HG02840 (cell line): ENCODE results near the gene LCP1.
"Not testable (repeated sequence)": the region's sequence is repeated elsewhere in the genome, so short reads cannot be mapped to it uniquely, and the experiment has no call there.

Experiments
- ATAC-seq: cut with Tn5 transposase; IDR thresholded peaks from one replicate; pipeline ENCODE4 v1.9.1; 2021; ENCODE audit warnings: mild to moderate bottlenecking, moderate library complexity, moderate number of reproducible peaks; ENCODE audit not compliant: unreplicated experiment, low FRiP score

Gene LCP1, protein sequence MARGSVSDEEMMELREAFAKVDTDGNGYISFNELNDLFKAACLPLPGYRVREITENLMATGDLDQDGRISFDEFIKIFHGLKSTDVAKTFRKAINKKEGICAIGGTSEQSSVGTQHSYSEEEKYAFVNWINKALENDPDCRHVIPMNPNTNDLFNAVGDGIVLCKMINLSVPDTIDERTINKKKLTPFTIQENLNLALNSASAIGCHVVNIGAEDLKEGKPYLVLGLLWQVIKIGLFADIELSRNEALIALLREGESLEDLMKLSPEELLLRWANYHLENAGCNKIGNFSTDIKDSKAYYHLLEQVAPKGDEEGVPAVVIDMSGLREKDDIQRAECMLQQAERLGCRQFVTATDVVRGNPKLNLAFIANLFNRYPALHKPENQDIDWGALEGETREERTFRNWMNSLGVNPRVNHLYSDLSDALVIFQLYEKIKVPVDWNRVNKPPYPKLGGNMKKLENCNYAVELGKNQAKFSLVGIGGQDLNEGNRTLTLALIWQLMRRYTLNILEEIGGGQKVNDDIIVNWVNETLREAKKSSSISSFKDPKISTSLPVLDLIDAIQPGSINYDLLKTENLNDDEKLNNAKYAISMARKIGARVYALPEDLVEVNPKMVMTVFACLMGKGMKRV

DNA sequence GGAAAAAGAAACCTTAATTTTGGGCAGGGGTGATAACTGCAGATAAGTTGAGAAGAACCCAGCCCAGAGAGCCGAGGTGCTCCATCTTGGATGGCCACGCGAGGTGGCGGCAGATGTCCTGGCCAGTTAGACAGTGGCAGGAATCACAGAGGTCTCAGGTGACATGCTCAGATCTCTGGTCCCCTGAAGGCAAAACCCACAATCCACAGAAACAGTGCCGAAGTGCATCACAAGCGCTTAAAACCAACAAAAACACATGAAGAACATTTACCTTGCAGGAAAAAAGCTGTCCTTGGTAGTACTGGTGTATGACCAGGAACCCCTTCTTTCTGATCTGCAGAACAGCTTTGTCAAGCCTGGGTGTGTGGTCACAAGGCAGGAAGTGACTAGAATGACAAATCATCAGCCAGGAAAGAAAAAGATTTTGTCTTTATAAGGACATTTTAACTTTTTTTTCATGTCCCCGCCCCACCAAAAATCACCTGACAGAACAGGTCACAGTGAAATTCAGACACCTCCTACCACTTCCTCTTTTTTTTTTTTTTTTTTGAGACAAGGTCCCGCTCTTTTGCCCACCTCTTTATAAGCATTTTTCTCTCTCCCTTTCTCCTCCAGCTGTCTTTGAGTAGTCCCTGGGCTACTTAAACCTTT lies at the start of gene LCP1:
Gene LCP1, minus strand, starts transcription at position 338 of the 651 bp plus-strand sequence. CDS start 22,515 bp downstream, outside the sequence.
- peak; percentile 76 for ATAC-seq

DNA sequence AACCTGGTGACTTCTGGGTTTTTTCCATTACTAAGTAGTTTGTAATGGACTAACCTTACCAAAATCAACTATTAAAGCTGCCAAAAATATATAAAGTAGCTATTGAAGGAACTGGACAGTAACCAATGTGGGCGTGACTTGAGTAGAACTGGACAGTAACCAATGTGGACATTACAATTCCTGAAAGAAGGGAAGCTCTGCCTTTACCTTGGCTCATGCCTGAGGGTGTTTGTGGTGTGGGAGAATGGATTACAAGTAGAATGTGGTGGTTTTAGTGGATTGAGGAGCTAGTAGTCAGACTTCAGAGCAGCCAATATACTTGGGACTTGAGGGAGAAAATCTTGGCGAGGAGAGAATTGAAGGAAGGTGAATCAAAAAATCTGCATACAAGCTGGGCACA lies 47.3 kb upstream of the LCP1 start:
- ATAC-seq = no peak

DNA sequence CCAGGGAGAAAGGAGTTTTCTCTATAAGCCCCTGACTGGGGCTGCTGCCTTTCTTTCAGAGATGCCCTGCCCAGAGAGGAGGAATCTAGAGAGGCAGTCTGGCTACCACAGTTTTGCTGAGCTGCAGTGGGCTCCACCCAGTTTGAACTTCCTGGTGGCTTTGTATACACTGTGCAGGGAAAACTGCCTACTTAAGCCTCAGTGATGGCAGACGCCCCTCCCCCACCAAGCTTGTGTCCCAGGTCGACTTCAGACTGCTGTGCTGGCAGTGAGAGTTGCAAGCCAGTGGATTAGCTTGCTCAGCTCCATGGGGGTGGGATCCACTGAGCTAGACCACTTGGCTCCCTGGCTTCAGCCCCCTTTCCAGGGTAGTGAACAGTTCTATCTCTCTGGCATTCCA lies 38.3 kb upstream of the LCP1 start:
- not testable (repeated sequence) for ATAC-seq

DNA sequence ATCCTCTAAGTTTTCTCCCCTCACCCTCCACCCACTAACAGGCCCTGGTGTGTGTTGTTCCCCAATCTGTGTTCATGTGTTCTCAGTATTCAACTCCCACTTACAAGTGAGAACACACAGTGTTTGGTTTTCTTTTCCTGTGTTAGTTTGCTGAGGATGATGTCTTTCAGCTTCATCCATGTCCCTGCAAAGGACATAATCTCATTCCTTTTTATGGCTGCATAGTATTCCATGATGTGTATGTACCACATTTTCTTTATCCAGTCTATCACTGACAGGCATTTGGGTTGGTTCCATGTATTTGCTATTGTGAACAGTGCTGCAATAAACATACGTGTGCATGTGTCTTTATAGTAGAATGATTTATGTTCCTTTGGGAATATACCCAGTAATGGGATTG lies 32.8 kb upstream of the LCP1 start:
- not testable (repeated sequence) for ATAC-seq

DNA sequence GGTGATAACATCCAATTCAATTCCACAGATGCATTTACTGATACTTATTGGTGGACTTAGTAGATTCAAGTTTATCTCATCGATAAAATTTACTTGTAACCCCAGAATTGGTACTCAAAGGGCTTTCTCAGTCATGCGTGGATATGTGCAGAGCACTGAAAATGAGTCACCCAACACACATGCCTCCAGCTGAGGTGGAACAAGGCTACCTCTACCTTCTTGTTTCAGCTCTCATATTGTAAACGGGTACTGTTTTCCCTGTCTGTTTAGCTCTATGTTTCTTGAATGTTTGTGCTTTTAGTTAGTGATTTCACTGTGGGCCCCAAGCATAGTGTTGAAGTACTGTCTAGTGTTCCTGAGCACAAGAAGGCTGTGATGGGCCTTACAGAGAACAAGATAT lies 31.3 kb upstream of the LCP1 start:
- ATAC-seq = no peak

DNA sequence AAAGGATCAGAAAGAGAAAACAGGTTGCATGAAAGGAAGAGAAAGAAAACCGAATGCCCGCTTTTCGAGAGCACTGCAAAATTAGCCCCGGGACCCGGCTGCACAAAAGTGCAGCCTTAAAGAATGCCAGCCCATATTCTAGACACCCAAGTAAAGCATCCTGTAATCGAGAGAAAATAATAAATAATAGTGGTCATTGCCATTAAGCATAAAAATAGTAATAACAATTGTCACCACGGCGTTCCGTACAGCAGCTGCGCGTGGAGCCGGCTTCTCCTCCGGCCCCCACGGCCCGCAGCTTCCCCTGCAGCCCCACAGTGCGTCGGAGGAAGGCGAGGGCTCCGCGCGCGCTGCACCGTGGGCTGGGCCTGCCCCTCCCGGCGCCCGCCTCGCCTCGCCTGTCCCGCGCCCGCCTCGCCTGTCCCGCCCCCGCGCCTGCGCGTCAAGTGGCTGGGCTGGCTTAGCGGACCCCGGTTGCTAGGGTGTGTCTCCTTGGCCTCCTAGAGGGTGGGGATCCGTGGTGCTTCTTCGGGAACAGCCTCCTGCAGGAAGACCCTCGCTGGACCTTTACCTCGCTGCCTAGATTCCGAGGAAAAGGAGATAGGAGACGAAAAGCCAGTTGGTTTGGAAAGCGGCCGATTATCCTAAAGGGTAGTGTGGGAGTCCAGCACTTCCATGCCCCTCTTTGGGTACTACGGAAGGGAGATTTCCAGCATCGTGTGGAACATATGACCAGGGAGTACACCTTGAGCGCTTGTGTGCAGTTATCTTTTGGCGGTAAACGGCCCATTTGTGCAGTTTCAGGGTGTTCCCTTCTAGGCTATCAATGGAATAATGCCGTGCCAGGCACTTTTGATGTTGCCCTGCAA lies 29.7 kb upstream of the LCP1 start, which contains the start of gene LRRC63:
Gene LRRC63, plus strand, starts transcription at position 446 of the 869 bp plus-strand sequence. CDS start 1,107 bp downstream, outside the sequence.
- ATAC-seq = peak; percentile 88

DNA sequence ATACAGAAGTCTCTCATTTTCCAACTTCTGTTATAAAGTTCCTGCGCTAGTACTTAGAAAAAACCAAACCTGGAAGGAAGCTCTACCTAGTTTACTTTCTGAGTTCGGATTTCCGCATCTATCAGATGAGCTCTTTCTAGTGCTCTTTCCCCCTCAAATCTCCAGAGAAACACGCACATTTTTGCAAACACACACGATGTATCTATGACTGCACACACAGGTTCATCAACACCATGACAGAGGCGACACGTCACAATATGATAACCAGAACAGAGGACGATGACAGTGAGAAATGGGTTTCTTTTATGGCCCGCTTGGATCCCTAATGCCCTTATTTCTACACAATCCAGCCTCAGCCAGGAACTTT lies 29.1 kb upstream of the LCP1 start:
- ATAC-seq = peak; percentile 23

DNA sequence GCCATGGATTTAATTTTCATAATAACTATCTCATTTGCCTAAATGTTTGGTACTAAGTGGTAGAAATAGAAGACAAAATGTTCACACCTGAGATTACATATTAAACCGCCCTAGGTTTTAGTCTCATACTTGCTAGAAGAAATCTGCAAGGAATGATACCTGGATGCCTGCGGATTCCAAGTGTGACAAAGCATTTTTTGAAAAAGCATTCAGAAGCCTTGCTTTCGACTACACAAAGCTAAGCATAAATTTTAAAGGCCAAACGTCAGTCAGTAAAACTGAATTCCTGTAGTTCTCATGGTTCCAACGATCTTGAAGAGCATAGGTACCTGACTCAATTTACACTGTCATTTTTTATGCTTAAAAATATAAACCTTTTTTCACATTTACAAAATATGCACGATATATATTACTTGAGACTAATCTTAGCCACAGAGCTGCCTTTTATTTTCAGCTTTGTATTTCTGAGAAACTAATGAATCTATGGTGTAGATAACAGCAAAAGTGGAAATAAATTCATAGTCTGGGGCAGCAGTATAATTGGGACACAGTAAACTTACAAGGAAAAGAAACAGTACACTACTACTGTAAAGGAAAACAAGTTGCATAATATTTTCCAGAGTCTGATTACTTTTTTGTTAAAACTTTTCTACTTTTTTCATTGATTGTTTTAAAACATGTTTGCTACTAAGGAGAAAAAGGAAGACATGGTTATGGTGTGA lies 28.5 kb upstream of the LCP1 start:
- no peak for ATAC-seq

DNA sequence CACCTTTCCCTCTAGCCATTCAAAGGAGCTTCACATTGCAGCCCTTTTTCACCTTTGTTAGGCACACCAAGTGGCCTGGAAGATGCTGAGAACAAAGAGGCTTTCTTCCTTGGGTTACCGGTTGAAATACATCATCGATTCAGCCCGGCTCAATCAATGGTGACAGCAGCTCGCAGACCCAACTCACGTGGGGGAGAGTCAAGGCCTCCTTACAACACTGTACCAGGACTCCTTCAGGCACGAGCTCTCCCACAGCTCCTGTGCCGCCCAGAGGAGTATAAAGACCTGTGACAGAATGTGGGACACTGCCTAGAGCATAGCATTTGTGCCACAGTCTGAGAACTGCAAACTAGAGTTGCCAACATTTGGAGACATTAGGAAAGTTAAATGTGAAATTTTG lies 25.9 kb upstream of the LCP1 start:
- no peak for ATAC-seq

DNA sequence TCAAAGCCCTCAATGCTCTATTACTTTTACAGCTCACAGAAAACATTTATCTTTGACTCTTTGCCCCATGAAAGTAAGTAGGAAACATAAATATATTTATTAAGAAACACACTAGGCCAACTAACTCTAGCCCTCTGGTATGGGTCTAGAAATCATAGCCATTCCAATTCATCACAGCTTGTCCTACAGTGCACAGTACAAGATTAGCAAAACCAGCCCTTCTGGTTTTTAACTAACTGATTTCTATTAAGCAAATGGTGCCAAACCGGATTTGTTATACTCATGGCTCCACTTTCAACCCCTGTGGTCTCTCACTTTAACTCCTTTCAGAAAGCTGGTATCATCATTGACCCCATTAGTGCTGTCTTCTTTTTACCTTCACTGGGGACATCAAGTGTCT lies 24.2 kb upstream of the LCP1 start:
- no peak for ATAC-seq

DNA sequence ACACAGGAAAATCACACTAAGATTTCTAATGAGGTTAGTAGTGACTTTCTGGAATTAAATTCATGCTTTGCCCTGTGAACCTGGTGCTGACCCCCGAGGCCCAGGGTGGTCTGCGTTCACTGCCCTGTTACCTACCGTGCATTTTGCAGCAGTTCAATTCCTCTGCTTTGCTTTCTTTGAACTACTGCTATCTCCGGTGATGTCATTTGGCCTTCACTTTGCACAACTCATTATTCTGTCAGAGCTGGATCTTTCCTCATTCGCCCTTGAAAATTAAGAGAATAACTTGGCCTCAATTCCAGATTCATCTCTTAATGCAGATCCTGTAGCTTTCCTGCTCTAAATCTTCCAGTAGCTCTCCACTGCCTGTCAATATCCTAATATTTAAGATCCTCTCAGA lies 21.0 kb upstream of the LCP1 start:
- no peak for ATAC-seq

DNA sequence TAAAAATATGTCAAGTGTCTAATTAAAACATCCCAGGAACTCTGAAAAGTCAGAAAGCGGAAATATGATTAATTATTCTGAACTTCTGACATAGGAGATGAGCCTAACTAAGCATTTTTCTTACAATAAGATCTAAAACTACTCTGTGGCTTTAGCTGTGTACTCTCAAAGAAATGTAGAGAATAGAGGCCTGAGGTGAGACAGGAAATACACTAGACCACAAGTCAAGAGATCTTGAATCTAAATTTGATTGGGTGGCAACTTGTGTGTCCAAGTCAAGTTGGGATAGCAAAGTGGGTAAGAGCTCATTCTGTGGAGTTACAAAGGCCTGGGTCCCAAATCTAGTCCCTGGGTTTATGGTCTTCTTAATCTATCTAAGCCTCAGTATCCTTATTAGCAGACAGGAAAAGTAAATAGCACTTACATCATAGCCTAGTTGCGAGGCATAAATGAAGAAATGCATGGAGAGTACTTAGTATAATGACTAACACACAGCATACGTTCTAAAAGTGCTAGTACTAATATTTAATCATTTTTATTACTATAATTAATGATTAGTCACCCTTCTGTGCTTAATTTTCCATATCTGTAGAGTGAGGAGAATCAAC lies 20.3 kb upstream of the LCP1 start:
- no peak for ATAC-seq

DNA sequence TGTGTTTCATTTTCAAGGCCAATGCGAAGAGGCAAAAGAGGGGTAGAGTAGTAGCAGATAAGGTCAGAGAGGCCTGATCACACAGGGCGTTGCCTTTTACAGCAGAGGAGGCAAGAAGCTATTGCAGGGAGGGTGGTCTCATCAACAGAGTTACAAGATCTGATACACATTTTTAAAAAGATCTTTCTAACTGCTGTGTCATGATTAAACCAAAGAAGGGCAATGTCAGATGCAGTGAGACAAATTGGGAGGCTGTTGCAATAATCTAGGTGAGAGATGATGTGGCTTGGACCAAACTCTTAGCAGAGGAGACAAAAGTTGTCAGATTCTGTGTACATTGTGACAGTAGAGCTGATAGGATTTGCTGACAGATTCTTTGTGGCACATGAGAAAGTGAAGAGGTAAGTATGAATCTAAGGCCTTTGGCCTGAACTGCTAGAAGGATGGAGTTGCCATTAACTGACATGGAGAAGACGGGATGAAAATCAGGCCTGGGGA lies 16.8 kb upstream of the LCP1 start:
- ATAC-seq = no peak

DNA sequence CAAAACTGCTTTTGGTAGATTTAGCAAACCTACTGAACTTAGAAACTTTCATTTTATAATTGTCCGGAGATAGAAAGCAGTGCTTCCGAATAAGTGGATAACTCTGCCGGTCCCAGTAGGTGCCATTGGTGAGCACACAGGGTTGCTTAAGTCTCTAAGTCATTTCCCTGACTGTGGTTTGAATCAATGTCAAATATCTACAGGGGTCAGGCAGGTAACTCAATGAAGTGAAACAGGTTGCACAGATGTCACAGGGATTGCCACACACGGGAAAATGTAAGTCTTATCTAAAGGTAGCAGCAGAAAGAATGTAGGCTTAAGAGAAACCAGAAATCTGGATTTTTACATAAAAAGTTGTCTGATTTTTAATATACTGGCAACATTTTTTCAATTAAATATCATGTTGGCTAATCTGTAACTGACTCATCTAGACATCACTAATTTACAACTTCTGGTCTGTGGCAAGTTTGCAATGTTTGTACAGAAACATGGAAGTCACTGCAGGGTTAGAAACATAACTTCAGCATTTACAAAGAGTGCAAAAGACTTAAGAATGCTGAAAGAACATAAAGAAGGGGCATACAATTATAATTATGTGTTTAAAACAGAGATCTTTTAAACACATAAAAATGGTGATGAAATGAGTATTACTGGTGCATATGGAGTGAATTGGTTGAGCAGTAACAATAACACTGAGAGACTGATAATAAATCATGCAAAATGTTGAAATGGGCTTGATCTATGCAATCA lies 15.5 kb upstream of the LCP1 start:
- ATAC-seq = no peak

DNA sequence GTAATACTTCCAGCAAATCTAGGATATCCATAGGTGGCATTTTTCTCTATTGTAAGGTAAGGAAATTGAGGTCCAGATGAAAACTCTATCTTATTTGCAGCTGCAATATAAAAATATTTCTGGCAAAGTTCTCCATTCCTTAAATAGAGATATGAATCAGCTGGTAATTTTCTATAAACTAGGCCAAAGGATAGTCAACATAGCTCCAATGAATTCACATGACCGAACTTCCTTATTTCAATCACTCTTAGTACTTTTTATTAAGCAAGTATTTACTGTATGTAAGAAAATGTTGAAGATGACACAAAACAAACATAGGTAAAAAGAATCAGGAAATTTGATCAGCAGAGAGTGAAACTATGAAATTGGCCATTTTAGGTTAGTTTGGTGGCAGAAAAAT lies 13.0 kb upstream of the LCP1 start:
- no peak for ATAC-seq

DNA sequence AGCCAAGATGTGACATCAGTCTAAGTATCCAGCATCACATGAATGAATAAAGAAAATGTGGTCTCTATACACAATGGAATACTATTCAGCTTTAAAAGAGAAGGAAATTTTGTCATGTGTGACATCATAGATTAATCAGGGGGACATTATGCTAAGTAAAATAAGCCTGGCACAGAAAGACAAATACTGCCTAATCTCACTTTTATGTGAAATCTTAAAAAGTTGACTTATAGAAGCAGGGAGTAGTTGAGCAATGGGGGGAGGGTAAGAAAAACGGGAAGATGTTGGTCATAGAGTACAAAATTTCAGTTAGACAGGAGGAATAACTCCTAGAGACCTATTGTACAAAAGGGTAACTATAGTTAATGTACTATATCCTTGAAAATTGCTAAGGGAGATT lies 10.4 kb upstream of the LCP1 start:
- ATAC-seq = no peak

DNA sequence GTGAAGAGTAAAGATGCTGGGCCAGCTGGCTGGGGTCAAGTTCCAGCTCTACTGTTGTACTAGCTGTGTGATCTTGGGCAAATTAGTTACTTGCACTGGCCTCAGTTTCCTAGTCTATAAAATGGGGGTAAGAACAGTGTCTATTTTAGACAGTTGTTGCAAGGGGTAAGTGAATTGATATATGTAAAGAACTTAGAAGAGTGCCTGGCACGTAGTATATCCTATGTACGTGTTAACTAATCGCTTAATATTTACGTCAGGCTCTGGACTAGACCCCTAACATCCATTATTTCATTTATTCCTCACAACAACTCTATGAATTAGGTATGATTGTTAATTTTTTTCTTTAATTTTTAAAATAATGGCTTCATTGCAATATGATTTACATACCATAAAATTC lies 3.7 kb upstream of the LCP1 start:
- ATAC-seq = no peak

DNA sequence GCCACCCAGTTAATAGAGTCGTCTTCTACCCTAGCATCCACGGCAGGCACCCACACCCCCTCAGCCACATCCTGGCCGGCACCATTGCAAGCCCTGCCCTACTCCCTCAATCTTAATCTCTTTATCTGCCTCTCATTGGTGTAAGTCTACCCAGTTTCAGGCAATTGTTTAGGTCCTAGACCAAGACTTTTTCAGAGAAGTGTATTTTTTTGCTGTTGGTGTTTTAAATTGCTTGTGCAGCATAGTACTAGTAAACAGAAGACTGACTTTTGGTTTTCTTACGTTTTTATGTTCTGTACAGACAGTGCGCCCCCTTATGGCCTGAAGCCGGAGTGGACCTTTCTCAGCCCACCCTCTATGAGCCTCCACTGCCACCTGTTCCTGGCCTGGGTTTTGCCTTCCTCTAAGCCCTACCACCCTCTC lies 2.3 kb upstream of the LCP1 start:
- peak; percentile 41 for ATAC-seq
